Ureter (tissue), 1 donor: ENCODE data around the gene LAG3. TPM values are rescaled to one million over a fixed set of nuclear protein-coding genes. Genes with fewer than 3 reads are reported as not detected.

ENCODE experiments used
- DNase-seq: peaks from one replicate; pipeline ENCODE4 v3.0.0-alpha.2; 2020; ENCODE audit warnings: low spot score
- total RNA-seq: library from RNA; stranded (reverse); gene quantifications from one replicate; pipeline ENCODE4 v1.2.4, GENCODE V29; 2023
- donor health status: DM: yes; HTN: yes; CAD: no.

LAG3 gene
- total RNA-seq, 1 donor from 2014 or later, result 2.3 TPM

DNA sequence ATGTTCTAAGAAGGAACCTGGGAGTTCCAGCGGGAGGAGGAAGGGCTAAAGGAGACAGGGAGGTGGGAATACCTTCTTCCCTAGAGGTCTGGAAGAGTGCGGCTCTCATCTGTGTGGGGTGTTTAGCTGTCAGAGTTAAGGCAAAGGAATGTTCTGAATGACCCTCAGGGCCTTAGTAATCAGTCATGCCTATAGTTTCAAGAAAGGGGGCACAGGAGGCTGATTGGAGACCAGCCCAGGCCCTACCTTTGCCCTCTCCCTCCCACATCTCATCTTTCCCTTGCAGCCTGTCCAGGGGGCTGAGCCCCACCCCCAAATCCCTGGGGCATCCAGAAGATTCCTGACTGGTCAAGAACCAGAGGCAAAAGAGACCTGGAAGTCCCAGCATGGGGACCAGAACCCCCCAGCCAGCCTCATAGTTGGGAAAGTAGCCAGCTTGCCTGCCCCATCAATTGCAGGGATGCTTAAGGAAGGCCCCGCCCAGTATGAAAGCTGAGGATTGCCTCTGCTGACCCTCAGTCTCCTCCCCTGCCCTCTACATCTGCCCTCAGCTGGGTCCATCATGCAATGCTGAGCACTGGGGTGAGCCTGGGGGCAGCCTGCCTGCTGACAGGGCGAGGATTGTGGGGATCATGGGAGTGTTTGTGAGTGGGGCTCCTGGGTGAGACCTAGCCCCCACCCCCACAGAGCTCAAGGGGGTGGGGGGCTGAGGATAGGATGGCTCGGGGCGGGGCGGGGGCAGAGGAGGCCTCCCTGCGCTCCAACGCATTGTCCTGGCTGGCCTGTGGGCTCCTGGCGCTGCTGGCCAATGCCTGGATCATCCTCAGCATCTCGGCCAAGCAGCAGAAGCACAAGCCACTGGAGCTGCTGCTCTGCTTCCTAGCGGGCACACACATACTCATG lies 51.1 kb downstream of the LAG3 start:
- no peak for DNase-seq

DNA sequence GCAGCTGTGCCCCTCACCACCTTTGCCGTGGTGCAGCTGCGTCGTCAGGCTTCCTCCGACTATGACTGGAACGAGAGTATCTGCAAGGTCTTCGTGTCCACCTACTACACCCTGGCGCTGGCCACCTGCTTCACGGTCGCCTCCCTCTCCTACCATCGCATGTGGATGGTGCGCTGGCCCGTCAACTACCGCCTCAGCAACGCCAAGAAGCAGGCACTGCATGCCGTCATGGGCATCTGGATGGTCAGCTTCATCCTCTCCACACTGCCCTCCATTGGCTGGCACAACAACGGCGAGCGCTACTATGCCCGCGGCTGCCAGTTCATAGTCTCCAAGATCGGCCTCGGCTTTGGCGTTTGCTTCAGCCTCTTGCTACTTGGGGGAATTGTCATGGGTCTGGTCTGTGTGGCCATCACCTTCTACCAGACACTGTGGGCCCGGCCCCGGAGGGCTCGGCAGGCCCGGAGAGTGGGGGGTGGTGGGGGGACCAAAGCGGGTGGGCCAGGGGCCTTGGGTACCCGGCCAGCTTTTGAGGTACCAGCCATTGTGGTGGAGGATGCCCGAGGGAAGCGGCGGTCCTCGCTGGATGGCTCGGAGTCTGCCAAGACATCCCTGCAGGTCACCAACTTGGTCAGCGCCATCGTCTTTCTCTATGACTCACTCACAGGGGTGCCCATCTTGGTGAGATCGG lies 51.9 kb downstream of the LAG3 start:
- no peak for DNase-seq

DNA sequence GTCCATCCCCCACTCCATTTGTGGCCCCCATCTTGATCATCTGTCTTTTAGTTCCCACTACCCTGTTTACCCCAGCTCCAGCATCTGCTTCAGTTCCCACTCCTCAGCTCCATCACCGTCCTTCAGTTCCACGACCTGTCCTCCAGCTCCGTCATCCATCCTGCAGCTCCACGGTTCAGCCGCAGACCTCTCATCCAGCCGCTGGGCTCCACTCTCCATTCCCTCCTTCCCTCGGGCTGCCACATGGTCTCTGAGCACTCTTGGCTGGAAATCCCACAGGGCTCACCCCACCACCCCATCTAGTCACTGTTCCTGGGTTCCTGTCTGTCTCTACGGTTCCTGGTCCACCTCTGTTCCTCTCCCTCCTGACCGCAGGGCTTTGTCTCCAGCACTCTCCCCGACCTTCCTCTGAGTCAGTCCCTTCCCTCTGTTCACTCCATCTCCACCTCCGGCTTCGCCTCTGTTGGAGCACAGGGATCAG lies 52.6 kb downstream of the LAG3 start:
- DNase-seq, result no peak

DNA sequence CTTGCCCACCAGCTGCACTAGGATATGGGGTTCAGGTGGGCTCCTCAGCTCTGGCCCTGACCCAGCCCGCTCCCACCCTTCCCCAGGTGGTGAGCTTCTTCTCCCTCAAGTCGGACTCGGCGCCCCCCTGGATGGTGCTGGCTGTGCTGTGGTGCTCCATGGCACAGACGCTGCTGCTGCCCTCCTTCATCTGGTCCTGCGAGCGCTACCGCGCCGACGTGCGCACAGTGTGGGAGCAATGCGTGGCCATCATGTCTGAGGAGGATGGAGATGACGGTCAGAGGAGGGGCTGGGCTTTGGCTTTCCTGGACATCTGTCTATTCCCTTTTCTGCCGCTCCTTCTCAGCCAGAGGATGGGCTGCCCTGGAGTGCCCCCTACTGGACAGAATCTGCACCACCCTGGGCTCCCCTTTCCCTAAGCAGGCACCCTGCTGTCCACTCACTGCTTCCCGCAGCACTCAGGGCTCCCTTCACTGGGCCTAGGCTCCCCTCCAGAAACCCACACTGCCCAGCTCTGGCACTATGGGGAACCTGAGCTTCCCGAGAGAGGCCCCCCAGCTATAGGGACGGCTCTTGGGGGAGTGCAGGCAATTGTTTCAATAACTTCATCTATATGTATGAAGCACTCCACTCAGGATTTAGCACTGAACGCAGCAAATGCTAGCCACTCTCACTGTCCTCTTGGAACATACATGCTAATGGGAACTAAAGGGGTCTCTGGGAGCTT lies 53.2 kb downstream of the LAG3 start:
- peak; percentile 90 for DNase-seq

DNA sequence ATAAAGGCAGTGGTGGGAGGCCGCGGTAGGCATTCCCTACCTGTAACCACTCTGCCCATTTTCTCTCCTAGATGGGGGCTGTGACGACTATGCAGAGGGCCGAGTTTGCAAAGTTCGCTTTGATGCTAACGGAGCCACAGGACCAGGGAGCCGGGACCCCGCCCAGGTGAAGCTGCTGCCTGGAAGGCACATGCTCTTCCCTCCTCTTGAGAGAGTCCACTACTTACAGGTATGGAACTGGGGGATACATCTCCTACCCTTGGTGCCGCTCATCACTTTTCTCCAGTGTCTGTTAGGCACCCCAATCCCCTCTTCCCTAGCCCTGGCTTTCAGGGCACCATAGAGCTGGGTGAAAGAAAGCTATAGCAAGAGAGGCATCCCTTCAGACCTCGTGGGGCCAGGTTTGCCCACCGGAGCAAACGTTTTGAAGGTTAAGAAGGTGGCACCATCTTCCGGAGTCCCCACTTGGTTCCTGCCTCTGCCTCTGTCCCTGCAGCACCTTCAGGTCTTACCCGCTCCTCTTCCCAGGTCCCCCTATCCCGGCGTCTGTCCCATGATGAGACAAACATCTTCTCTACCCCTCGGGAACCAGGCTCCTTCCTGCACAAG lies 53.9 kb downstream of the LAG3 start:
- no peak for DNase-seq

DNA sequence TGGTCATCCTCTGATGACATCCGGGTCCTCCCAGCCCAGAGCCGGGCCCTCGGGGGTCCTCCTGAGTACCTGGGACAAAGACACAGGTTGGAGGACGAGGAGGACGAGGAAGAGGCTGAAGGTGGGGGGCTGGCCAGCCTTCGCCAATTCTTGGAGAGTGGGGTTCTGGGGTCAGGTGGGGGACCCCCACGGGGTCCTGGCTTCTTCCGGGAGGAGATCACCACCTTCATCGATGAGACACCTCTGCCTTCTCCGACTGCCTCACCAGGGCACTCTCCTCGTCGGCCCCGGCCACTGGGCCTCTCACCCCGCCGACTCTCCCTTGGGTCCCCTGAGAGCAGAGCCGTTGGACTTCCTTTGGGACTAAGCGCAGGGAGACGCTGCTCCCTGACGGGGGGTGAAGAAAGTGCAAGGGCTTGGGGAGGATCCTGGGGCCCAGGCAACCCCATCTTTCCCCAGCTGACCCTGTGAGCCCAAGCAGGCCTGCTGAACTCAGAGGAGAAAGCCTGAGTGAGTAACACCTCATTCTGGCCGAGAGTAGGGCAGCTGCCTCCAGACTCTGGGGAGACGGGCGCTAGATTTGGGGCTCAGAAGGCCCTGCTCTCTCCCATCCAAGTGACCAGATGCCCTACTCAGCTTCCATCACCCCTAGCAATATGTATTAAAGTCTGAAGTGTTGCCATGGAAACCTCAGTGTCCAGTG lies 54.6 kb downstream of the LAG3 start:
- no peak for DNase-seq

DNA sequence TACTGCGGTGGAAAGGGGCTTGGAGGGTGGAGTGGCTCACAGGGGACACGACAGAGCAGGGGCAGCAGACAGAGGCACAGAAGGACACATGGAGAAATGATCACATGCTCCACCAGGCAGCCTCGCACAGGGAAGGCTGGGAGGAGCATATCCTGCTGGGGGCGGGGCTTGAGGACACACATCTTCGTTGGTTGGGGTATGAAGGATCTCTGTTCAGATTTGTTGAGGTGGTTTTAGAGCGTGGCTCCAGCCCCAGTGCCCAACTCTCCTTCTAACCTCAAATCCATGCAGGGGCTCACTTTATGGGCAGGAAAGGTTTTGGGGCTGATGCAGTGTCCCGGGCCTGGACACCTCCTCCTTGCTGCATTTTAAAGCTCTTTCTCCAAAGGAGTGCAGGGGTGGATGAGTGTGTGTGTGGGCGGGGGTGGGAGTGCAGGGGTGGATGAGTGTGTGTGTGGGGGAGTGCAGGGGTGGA lies 55.2 kb downstream of the LAG3 start:
- peak; percentile 87 for DNase-seq

Other genes with a start within 250 kb of the LAG3 start
- 2,120 TPM for gene GAPDH, start 238.0 kb upstream of the LAG3 start, total RNA-seq
- 13.7 TPM for gene IFFO1, start 216.5 kb upstream of the LAG3 start, total RNA-seq
- 51.7 TPM for gene NOP2, start 204.2 kb upstream of the LAG3 start, total RNA-seq
- 232 TPM for gene CHD4, start 165.1 kb upstream of the LAG3 start, total RNA-seq
- 13.6 TPM for gene LPAR5, start 136.6 kb upstream of the LAG3 start, total RNA-seq
- gene ACRBP, start 125.1 kb upstream of the LAG3 start, total RNA-seq, result 2.3 TPM
- gene ING4, start 109.4 kb upstream of the LAG3 start, total RNA-seq, result 39.3 TPM
- gene ZNF384, start 83.1 kb upstream of the LAG3 start, total RNA-seq, result 63.4 TPM
- gene PIANP, start 71.7 kb upstream of the LAG3 start, total RNA-seq, result 2.6 TPM
- gene COPS7A, start 48.5 kb upstream of the LAG3 start, total RNA-seq, result 77.9 TPM
- gene MLF2, start 19.4 kb upstream of the LAG3 start, total RNA-seq, result 139 TPM
- 288 TPM for gene PTMS, start 6.2 kb upstream of the LAG3 start, total RNA-seq
- 18.0 TPM for gene CD4, start 17.0 kb downstream of the LAG3 start, total RNA-seq
- 2.5 TPM for gene GPR162, start 49.3 kb downstream of the LAG3 start, total RNA-seq
- 27.9 TPM for gene P3H3, start 55.9 kb downstream of the LAG3 start, total RNA-seq
- gene GNB3, start 68.4 kb downstream of the LAG3 start, total RNA-seq, result 4.5 TPM
- 1.4 TPM for gene CDCA3, start 78.8 kb downstream of the LAG3 start, total RNA-seq
- gene USP5, start 79.6 kb downstream of the LAG3 start, total RNA-seq, result 106 TPM
- 418 TPM for gene TPI1, start 95.0 kb downstream of the LAG3 start, total RNA-seq
- 9.9 TPM for gene SPSB2, start 100.8 kb downstream of the LAG3 start, total RNA-seq
- gene LRRC23, start 132.3 kb downstream of the LAG3 start, total RNA-seq, result 13.5 TPM
- 29.6 TPM for gene ENO2, start 142.1 kb downstream of the LAG3 start, total RNA-seq
- 112 TPM for gene ATN1, start 155.4 kb downstream of the LAG3 start, total RNA-seq
- not detected for gene RNU7-1, start 171.3 kb downstream of the LAG3 start, total RNA-seq
- 172 TPM for gene C12orf57, start 171.5 kb downstream of the LAG3 start, total RNA-seq
- 40.4 TPM for gene PTPN6, start 178.8 kb downstream of the LAG3 start, total RNA-seq
- gene PHB2, start 198.1 kb downstream of the LAG3 start, total RNA-seq, result 221 TPM
- 68.0 TPM for gene EMG1, start 198.4 kb downstream of the LAG3 start, total RNA-seq
- gene LPCAT3, start 246.0 kb downstream of the LAG3 start, total RNA-seq, result 95.9 TPM